GOT3 (cell line): ENCODE measurements around the gene DUOXA1.
"Not testable (repeated sequence)": the region's sequence is repeated elsewhere in the genome, so short reads cannot be mapped to it uniquely, and the experiment has no call there.

Source experiments
- DNase-seq: peaks from one replicate; lab custom pipeline; 2025; ENCODE audit warnings: mixed read lengths; lab: John Stamatoyannopoulos, UW

DUOXA1 gene

GRCh38 chr15:45112591-45113379 is 16.9 kb downstream of the DUOXA1 start:
- DNase-seq = no peak

GRCh38 chr15:45112143-45112590 is 17.5 kb downstream of the DUOXA1 start:
- DNase-seq = no peak

- DNase-seq = no peak
Observed at GRCh38 chr15:45111390-45112142, 18.1 kb downstream of the DUOXA1 start.

GRCh38 chr15:45110256-45110820 is 19.3 kb downstream of the DUOXA1 start:
- DNase-seq = no peak

GRCh38 chr15:45107941-45108630 is 21.6 kb downstream of the DUOXA1 start:
- DNase-seq = no peak

- no peak for DNase-seq
Observed at GRCh38 chr15:45106002-45106790, 23.5 kb downstream of the DUOXA1 start.

GRCh38 chr15:45105586-45105985 is 24.1 kb downstream of the DUOXA1 start:
- no peak for DNase-seq

- DNase-seq = not testable (repeated sequence)
Observed at GRCh38 chr15:45104170-45104569, 25.5 kb downstream of the DUOXA1 start.

GRCh38 chr15:45102226-45102625 is 27.5 kb downstream of the DUOXA1 start:
- DNase-seq = no peak

GRCh38 chr15:45101749-45102148 is 27.9 kb downstream of the DUOXA1 start:
- DNase-seq = no peak

GRCh38 chr15:45100884-45101625 is 28.6 kb downstream of the DUOXA1 start:
- no peak for DNase-seq

GRCh38 chr15:45099549-45100165 is 30.0 kb downstream of the DUOXA1 start:
- DNase-seq = no peak

- no peak for DNase-seq
Observed at GRCh38 chr15:45097466-45097865, 32.2 kb downstream of the DUOXA1 start.

GRCh38 chr15:45095661-45096060 is 34.0 kb downstream of the DUOXA1 start:
- no peak for DNase-seq

GRCh38 chr15:45094358-45094730 is 35.3 kb downstream of the DUOXA1 start:
- no peak for DNase-seq

GRCh38 chr15:45093622-45094357 is 35.9 kb downstream of the DUOXA1 start:
- DNase-seq = no peak

GRCh38 chr15:45093013-45093412 is 36.7 kb downstream of the DUOXA1 start:
- DNase-seq = no peak

GRCh38 chr15:45091576-45091975 is 38.1 kb downstream of the DUOXA1 start:
- no peak for DNase-seq

- no peak for DNase-seq
Observed at GRCh38 chr15:45091161-45091560, 38.5 kb downstream of the DUOXA1 start.
